ENCODE measurements around the gene IFNAR2. TPM values are rescaled to one million over a fixed set of nuclear protein-coding genes. Genes with fewer than 3 reads are reported as not detected.
"Not testable (repeated sequence)": the region's sequence is repeated elsewhere in the genome, so short reads cannot be mapped to it uniquely, and the experiment has no call there.

Gene IFNAR2
- total and polyA plus RNA-seq, 8 donors, result 7.5 to 22.5 (median 9.2) TPM; not detected in 1

DNA sequence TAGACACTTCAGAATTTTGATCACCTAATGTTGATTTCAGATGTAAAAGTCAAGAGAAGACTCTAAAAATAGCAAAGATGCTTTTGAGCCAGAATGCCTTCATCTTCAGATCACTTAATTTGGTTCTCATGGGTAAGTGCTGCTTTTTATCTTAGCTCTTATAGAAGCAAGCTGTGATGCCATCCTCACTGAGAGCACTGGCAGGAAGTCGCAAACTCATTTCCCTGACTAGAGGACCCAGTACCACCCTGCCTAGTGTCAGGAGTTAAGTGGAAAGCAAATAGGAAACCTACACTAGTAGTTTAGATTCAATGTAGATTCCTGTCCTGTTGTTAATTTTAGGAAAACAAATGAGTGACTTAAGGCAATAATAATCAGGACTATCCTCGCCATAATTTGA, 12.1 kb downstream of the IFNAR2 start:
- H3K9me3 ChIP-seq, result no peaks in the 10 kb centered on the region
- H3K4me3 ChIP-seq, result no peak overlapping the region
- WGBS, 5 donors, result 90 to 95% (median 93%) methylated on average over 2 of the region's 2 CpGs
- peaks cover 12 to 36% (median 32%) of the 10 kb centered on the region in 4 donors for H3K36me3 ChIP-seq
- no peak for TF ChIP-seq POLR2A (IDR thresholded peaks at IDR 0.05)
- TF ChIP-seq, protein P1, sequence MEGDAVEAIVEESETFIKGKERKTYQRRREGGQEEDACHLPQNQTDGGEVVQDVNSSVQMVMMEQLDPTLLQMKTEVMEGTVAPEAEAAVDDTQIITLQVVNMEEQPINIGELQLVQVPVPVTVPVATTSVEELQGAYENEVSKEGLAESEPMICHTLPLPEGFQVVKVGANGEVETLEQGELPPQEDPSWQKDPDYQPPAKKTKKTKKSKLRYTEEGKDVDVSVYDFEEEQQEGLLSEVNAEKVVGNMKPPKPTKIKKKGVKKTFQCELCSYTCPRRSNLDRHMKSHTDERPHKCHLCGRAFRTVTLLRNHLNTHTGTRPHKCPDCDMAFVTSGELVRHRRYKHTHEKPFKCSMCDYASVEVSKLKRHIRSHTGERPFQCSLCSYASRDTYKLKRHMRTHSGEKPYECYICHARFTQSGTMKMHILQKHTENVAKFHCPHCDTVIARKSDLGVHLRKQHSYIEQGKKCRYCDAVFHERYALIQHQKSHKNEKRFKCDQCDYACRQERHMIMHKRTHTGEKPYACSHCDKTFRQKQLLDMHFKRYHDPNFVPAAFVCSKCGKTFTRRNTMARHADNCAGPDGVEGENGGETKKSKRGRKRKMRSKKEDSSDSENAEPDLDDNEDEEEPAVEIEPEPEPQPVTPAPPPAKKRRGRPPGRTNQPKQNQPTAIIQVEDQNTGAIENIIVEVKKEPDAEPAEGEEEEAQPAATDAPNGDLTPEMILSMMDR (IDR thresholded peaks at IDR 0.05), result no peak
- TF ChIP-seq POLR2AphosphoS5 (IDR thresholded peaks at IDR 0.05), result no peak
- no peak for TF ChIP-seq EP300 (IDR thresholded peaks at IDR 0.05)
- H3K27ac ChIP-seq, result no peak overlapping the region
- intact Hi-C loops (cut with DNase I; ENCODE audit: low total_unique reads), result no loop called here
- H3K27me3 ChIP-seq, result no peaks in the 10 kb centered on the region
- peaks cover 0 to 30% (median 5%) of the 10 kb centered on the region in 4 donors for H3K4me1 ChIP-seq
- no peak for DNase-seq

DNA sequence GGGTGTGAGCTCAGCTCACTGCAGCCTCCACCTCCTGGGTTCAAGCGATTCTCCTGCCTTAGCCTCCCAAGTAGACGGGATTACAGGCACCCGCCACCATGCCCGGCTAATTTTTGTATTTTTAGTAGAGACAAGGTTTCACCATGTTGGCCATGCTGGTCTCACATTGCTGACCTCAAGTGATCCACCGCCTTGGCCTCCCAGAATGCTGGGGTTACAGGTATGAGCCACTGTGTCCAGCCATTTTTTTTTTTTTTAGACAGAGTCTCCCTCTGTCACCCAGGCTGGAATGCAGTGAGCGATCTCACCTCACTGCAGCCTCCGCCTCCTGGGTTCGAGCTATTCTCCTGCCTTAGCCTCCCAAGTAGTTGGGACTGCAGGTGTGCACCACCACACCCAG, 13.1 kb downstream of the IFNAR2 start:
- H3K36me3 ChIP-seq, result peaks cover 19 to 46% (median 42%) of the 10 kb centered on the region in 4 donors
- WGBS, 5 donors, result 93 to 100% (median 97%) methylated on average over 7 to 8 of the region's 8 CpGs
- intact Hi-C loops (cut with DNase I; ENCODE audit: low total_unique reads), result not testable (repeated sequence)

DNA sequence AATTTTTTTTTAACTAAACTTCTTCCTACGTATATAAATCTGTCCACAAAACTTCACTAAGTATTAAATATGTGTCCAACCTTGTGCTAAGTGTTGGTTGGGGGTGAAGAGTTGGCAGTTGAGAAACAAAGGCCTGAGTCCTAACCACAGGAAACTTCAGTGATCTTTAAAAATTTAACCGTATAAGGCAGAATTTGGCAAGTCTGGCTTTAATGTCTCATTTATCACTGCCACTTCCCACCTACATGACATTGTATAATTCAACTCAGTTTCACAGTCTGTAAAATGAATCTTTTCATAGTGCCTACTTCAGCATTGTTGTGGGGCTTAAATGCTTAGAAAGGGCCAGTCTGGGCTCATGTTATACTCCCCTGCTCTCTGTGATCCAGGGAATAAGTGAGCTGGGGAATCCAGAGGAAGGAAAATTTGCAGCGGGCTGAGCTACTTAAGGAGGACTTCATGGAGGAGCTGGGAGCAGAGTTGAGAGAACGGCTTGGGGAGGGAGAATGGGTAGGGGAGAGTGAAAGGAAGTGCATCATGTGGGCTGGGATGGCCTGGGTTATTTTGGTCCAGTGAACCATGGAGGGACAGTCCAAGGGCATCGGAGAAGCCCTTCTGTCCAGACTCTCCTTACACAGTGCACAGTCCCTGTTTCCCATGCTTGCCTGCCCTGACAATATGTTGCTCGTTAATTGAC, 14.5 kb downstream of the IFNAR2 start:
- TF ChIP-seq POLR2AphosphoS5 (IDR thresholded peaks at IDR 0.05), result no peak
- no peak for TF ChIP-seq EP300 (IDR thresholded peaks at IDR 0.05)
- TF ChIP-seq, protein P1 (IDR thresholded peaks at IDR 0.05), result no peak
- no peak for TF ChIP-seq POLR2A (IDR thresholded peaks at IDR 0.05)
- H3K27me3 ChIP-seq, result no peaks in the 10 kb centered on the region

More for the DNA sequence above, 13.1 kb downstream of the IFNAR2 start:
- H3K9me3 ChIP-seq, H3K27ac ChIP-seq, H3K27me3 ChIP-seq, DNase-seq, H3K4me3 ChIP-seq: not testable (repeated sequence)
- peaks cover 0 to 20% (median 4%) of the 10 kb centered on the region in 4 donors for H3K4me1 ChIP-seq

DNA sequence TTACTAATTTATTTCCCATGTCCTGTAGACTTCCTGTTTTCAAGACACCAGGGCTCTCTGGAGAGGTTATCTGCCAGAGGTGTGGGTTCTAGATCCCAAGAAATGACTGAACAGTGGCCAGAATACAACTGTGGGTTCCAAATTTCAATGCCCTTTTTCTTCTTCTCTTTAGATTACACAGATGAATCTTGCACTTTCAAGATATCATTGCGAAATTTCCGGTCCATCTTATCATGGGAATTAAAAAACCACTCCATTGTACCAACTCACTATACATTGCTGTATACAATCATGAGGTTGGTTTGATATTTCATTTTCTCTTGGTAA, 15.0 kb downstream of the IFNAR2 start:
- TF ChIP-seq POLR2A (IDR thresholded peaks at IDR 0.05), result no peak
- TF ChIP-seq, protein P1 (IDR thresholded peaks at IDR 0.05), result no peak
- no peak for TF ChIP-seq EP300 (IDR thresholded peaks at IDR 0.05)
- TF ChIP-seq POLR2AphosphoS5 (IDR thresholded peaks at IDR 0.05), result no peak
- 75 to 90% (median 80%) methylated on average over 2 of the region's 2 CpGs for WGBS, 5 donors
- Histone ChIP-seq H3K36me3 (peaks cover 27 to 65% (median 60%) of the 10 kb centered on the region in 4 donors), H3K27ac (no peak overlapping the region), H3K4me1 (peaks cover 0 to 7% (median 2%) of the 10 kb centered on the region in 4 donors), H3K4me3 (no peak overlapping the region), H3K27me3 (no peaks in the 10 kb centered on the region), H3K9me3 (no peaks in the 10 kb centered on the region)
- intact Hi-C loops (cut with DNase I; ENCODE audit: low total_unique reads), result no loop called here
- no peak for DNase-seq

More for the DNA sequence above, 14.5 kb downstream of the IFNAR2 start:
- Histone ChIP-seq H3K9me3 (no peaks in the 10 kb centered on the region), H3K4me3 (no peak overlapping the region), H3K4me1 (peaks cover 0 to 9% (median 2%) of the 10 kb centered on the region in 4 donors), H3K27ac (no peak overlapping the region), H3K36me3 (peaks cover 27 to 60% (median 55%) of the 10 kb centered on the region in 4 donors)
- intact Hi-C loops (cut with DNase I; ENCODE audit: low total_unique reads), result no loop called here
- WGBS, 5 donors, result 60 to 84% (median 78%) methylated on average over 6 of the region's 6 CpGs
- DNase-seq, result no peak

DNA sequence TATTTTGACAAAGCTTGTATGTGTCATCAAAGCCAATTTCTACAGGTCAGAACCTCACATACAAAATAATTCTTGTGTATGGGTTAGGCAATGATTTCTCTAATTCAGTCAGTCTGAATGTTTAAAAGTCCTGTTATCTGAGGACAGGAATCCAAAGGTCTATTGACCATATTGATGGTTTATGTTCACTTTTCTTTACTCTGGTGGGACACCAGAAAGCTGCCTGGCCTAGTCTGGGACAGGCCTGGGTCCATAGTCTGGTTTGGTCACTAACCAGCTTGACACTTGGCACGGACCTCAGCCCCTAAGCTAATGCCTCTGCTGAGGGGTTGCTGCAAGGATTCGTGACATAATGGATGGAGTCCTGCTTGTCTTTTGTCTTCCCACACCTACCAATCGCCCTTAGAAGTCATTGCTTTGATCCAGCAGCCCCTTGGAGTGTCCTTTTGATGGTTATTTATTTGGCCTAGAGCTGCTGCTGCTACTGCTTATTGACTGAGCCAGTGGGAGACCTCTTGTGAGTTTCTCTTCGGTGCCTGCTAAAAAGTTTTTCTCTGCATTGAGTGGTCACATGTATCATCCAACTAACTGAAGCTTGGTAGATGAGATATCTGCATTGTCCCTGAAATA, 15.7 kb downstream of the IFNAR2 start:
- Histone ChIP-seq H3K4me3 (no peak overlapping the region), H3K36me3 (peaks cover 27 to 72% (median 67%) of the 10 kb centered on the region in 4 donors), H3K4me1 (peaks cover 0 to 7% (median 2%) of the 10 kb centered on the region in 4 donors), H3K27ac (no peak overlapping the region), H3K9me3 (no peaks in the 10 kb centered on the region), H3K27me3 (no peaks in the 10 kb centered on the region)
- DNase-seq, result no peak
- TF ChIP-seq, protein P1 (IDR thresholded peaks at IDR 0.05), result no peak
- TF ChIP-seq EP300 (IDR thresholded peaks at IDR 0.05), result no peak
- TF ChIP-seq POLR2AphosphoS5 (IDR thresholded peaks at IDR 0.05), result no peak
- no peak for TF ChIP-seq POLR2A (IDR thresholded peaks at IDR 0.05)
- 82 to 95% (median 83%) methylated on average over 4 of the region's 4 CpGs for WGBS, 5 donors
- intact Hi-C loops (cut with DNase I; ENCODE audit: low total_unique reads), result no loop called here
